ENCODE data around the gene SHISA7.
"Not testable (repeated sequence)": the region's sequence is repeated elsewhere in the genome, so short reads cannot be mapped to it uniquely, and the experiment has no call there.

The SHISA7 gene

GRCh38 chr19:55444646-55445045 is 1.5 kb upstream of the SHISA7 start:
- no peak for DNase-seq

- DNase-seq: no peak
These were observed 852 bp upstream of the SHISA7 start for GRCh38 chr19:55443824-55444480.

- DNase-seq: no peak
These were observed 633 bp downstream of the SHISA7 start for GRCh38 chr19:55442372-55442961.

- DNase-seq: no peak
These were observed 1.3 kb downstream of the SHISA7 start for GRCh38 chr19:55441692-55442321.

GRCh38 chr19:55441319-55441691 is 1.8 kb downstream of the SHISA7 start:
- DNase-seq: no peak

- DNase-seq: no peak
These were observed 2.5 kb downstream of the SHISA7 start for GRCh38 chr19:55440411-55441105.

GRCh38 chr19:55439052-55439451 is 4.0 kb downstream of the SHISA7 start:
- no peak for DNase-seq

GRCh38 chr19:55437410-55437809 is 5.7 kb downstream of the SHISA7 start:
- no peak for DNase-seq

GRCh38 chr19:55436847-55437246 is 6.3 kb downstream of the SHISA7 start:
- DNase-seq: no peak

GRCh38 chr19:55435020-55435419 is 8.1 kb downstream of the SHISA7 start:
- no peak for DNase-seq

GRCh38 chr19:55434356-55434919 is 8.7 kb downstream of the SHISA7 start:
- DNase-seq: no peak

- no peak for DNase-seq
These were observed 9.8 kb downstream of the SHISA7 start for GRCh38 chr19:55433292-55433691.

- DNase-seq: no peak
These were observed 10.7 kb downstream of the SHISA7 start for GRCh38 chr19:55432241-55432959.

- no peak for DNase-seq
These were observed 11.9 kb downstream of the SHISA7 start for GRCh38 chr19:55431183-55431582.

- no peak for DNase-seq
These were observed 17.1 kb downstream of the SHISA7 start for GRCh38 chr19:55426042-55426441.

GRCh38 chr19:55424518-55424917 is 18.6 kb downstream of the SHISA7 start:
- DNase-seq: no peak

- DNase-seq: no peak
These were observed 19.7 kb downstream of the SHISA7 start for GRCh38 chr19:55423225-55424005.

- not testable (repeated sequence) for DNase-seq
These were observed 21.8 kb downstream of the SHISA7 start for GRCh38 chr19:55421281-55421680.

- DNase-seq: no peak
These were observed 23.4 kb downstream of the SHISA7 start for GRCh38 chr19:55419624-55420236.

GRCh38 chr19:55419103-55419502 is 24.0 kb downstream of the SHISA7 start:
- DNase-seq: no peak

- DNase-seq: peak; percentile 73
These were observed 24.9 kb downstream of the SHISA7 start for GRCh38 chr19:55418185-55418584.

- no peak for DNase-seq
These were observed 32.9 kb downstream of the SHISA7 start for GRCh38 chr19:55410168-55410567.
